Stimulated activated CD4-positive, alpha-beta T cell treated with anti-CD3 and anti-CD28 coated beads, TNF-alpha, amount 100 ng/mL, for 4 hours (primary cell): ENCODE measurements around the gene INO80B.
"Not testable (repeated sequence)": the region's sequence is repeated elsewhere in the genome, so short reads cannot be mapped to it uniquely, and the experiment has no call there.

Experiments
- DNase-seq, 3 experiments: peaks; one replicate each; pipeline ENCODE4 v3.0.0-alpha.2; 2020; ENCODE audit warnings: low read depth in 3 of 3

Gene INO80B

GRCh38 chr2:74425523-74425922 lies 29.4 kb upstream of the INO80B start:
- no peak for DNase-seq

GRCh38 chr2:74426181-74426758 lies 28.6 kb upstream of the INO80B start:
- DNase-seq: no peak

- no peak for DNase-seq
These were observed 27.3 kb upstream of the INO80B start for GRCh38 chr2:74427551-74427950.

- DNase-seq: no peak
These were observed 26.2 kb upstream of the INO80B start for GRCh38 chr2:74428675-74429074.

GRCh38 chr2:74429487-74430451 lies 25.1 kb upstream of the INO80B start:
- DNase-seq: no peak

- no peak for DNase-seq
These were observed 24.4 kb upstream of the INO80B start for GRCh38 chr2:74430502-74430901.

- DNase-seq: no peak
These were observed 18.6 kb upstream of the INO80B start for GRCh38 chr2:74436111-74436805.

GRCh38 chr2:74436848-74437695 lies 17.8 kb upstream of the INO80B start:
- DNase-seq: no peak

- no peak for DNase-seq
These were observed 16.6 kb upstream of the INO80B start for GRCh38 chr2:74438248-74438647.

GRCh38 chr2:74439373-74439772 lies 15.5 kb upstream of the INO80B start:
- DNase-seq: no peak

GRCh38 chr2:74439803-74440377 lies 15.0 kb upstream of the INO80B start:
- DNase-seq: no peak

- peak in 1 of 3 experiments; percentile 27 for DNase-seq
These were observed 14.3 kb upstream of the INO80B start for GRCh38 chr2:74440378-74441169.

GRCh38 chr2:74441170-74441689 lies 13.7 kb upstream of the INO80B start:
- no peak for DNase-seq

- no peak for DNase-seq
These were observed 13.0 kb upstream of the INO80B start, which contains the start of gene RTKN for GRCh38 chr2:74441690-74442482. Gene RTKN (minus strand): TSS chr2:74441937. CDS start chr2:74441816, 121 bp downstream.

GRCh38 chr2:74442483-74443297 lies 12.2 kb upstream of the INO80B start:
- not testable (repeated sequence) for DNase-seq

- DNase-seq: no peak
These were observed 10.2 kb upstream of the INO80B start for GRCh38 chr2:74444498-74445318.

- no peak for DNase-seq
These were observed 7.5 kb upstream of the INO80B start for GRCh38 chr2:74447230-74447999.
